HG03064 (cell line): ENCODE data around the gene CFAP46.

Experiments
- ATAC-seq: cut with Tn5 transposase; IDR thresholded peaks from one replicate; pipeline ENCODE4 v1.9.1; 2021; ENCODE audit warnings: low read depth; ENCODE audit not compliant: unreplicated experiment

CFAP46 gene

DNA sequence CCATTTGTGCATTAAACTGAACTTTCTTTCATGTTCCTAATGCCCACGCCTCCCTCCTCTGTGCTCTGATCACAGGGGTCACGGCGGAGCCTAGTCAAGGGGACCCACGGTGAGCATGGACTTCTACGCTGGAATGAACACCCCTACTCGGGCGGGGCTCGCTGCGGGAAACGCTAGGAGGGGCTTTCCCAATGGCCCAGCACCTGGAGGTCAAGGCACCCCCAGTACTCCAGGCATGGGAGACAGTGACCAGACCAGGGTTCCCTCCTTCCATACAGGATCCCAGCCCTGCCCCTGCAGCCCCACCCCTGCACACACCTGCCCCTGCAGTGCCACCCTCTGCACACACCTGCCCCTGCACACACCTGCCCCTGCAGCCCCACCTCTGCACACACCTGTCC, 129.4 kb downstream of the CFAP46 start:
- ATAC-seq: no peak

DNA sequence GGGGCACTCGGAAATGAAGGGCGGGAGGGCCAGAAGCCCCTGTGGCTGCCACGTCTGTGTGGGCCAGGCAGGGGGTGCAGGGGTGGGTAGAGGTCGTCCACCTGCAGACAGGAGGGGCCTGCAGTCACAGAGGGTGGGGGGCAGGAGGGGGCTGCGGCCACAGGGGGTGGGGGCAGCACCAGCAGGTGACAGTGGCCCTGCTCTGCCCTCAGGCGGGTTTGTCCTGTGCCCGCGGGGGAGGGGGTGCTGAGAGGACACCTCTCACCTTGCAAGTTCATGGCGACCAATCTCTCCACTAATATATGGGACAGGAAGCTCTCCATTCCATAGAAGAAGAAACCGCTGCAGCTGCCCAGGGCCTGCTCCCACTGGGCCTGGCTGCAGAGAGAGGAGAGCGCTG, 129.8 kb downstream of the CFAP46 start:
- no peak for ATAC-seq

- ATAC-seq: no peak
Measured at GRCh38 chr10:132811891-132812481, 130.4 kb downstream of the CFAP46 start.

DNA sequence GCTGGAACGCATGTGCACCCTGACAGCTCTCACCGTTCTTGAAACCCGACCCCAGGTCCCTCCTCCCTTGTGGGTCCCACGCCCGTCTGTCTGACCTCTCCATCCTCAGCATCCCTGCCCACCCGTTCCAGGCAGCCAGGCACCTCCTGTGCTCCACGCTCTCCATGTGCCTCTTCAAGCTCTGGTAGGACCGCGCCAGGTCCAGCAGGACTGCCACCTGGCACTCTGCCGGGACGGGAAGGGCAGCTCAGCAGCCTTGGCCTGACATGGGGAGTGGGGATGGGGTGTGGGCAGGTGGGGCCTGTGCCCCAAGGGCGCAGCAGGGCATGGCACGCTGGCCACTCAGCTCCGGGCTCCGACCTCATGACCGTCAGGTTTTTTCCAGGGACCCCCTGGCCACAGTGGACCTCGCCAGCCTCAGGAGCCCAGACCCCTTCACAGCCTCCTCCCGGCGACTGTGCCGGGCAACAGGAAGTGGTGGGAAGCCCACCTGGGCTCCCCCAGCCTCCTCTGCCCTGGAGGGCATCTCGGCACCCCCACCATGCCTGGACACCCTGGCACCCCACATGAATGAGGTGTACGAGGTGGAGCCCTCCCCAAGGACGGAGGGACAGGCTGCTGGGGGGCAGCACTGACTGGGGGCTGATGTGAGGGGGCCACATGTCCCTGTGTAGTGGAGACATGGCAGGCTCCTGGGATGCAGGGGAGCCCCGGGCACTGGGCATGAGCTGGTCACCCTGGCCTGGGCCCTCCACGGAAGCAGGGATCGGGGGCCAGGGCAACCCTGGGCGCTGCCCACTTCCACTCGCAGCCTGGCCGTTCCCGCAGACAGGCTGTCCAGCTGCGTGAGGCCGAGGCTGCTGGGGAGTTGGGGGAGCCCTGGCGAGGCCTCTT, 131.3 kb downstream of the CFAP46 start:
- ATAC-seq: no peak

- no peak for ATAC-seq
Measured at GRCh38 chr10:132810141-132810806, 132.1 kb downstream of the CFAP46 start.

GRCh38 chr10:132809232-132810140, 132.9 kb downstream of the CFAP46 start:
- no peak for ATAC-seq

DNA sequence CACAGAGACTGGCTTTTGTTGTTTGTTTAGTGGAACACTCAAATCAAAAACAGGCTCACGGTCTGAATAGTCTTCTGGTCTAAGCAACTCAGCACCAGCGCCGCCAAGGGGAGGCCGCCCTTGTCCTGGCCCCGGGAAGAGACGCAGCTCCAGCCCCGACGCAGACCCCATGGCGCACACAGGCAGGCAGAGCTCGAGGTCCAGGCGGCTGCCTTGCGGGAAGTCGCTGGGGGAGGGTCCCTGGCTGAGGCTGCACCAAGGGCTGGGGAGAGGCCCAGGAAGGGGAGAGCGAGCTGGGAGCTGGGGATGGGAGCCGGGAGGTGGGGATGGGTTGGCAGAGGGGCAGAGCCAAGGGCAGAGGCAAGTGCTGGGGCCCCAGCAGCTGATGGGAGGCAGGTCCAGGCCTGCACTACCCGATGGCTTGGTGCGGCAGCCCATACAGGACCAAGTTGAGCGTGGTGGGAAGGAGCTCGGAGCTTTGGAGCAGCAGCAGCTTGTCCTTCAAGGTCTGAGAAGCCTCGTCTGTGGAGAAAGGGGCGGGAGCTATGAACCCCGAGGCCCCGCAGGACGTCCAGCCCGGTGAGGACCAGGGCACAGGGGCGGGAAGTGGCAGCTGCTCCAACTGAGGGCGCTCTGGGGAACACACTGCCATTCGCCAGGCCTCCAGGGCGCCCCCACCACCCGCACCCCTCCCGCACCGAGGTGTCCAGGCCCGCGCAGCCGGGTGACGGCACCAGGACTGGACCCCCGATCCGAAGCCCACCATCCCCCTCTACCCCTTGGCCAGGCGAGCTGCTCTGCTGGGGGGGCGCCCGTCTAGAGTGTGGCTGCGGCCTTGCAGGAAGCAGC, 133.8 kb downstream of the CFAP46 start:
- no peak for ATAC-seq

GRCh38 chr10:132807621-132808049, 134.7 kb downstream of the CFAP46 start:
- no peak for ATAC-seq

GRCh38 chr10:132806561-132807003, 135.8 kb downstream of the CFAP46 start:
- no peak for ATAC-seq

DNA sequence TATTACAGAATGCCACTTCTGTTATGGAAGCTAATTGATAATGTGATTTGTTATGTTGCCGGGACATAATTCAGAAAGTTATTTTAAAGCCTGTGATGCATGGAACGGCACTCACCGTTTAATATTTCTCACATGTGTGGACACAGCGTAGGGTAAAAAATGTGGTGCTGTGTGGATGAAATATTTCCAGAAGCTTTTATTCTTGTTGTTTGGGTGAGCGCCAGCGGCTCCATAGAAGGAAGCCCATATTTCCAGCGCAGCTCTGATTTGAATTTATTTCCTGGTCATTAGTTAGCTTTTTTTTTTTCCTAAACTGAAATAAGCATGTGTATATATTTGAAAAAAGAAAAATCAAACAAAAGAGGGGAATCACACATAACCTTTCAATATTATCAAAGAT, 136.3 kb downstream of the CFAP46 start:
- no peak for ATAC-seq

DNA sequence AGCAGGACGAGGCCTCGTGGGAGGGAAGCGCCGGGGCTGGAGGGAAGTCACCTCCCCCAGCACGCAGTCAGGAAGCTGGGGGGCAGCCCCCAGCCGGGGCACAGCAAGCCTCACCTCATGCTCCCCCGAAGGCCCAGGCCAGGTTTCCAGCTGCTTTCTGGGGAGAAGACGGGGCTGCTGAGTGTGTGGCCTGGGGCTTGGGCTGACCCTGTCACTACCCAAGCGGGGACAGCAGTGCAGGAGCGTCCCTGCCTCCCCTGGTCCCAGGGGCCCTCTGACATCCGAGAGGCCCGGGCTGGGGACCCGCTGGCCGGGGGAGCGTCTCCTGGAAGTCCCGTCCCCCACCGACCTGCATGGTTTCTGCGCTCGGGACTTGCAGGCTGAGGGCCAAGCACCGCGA, 136.8 kb downstream of the CFAP46 start:
- no peak for ATAC-seq

GRCh38 chr10:132804785-132805426, 137.5 kb downstream of the CFAP46 start:
- ATAC-seq: no peak

GRCh38 chr10:132804287-132804686, 138.1 kb downstream of the CFAP46 start:
- no peak for ATAC-seq

- no peak for ATAC-seq
Measured at GRCh38 chr10:132803416-132804210, 138.8 kb downstream of the CFAP46 start.

- ATAC-seq: no peak
Measured at GRCh38 chr10:132802694-132803320, 139.6 kb downstream of the CFAP46 start.

DNA sequence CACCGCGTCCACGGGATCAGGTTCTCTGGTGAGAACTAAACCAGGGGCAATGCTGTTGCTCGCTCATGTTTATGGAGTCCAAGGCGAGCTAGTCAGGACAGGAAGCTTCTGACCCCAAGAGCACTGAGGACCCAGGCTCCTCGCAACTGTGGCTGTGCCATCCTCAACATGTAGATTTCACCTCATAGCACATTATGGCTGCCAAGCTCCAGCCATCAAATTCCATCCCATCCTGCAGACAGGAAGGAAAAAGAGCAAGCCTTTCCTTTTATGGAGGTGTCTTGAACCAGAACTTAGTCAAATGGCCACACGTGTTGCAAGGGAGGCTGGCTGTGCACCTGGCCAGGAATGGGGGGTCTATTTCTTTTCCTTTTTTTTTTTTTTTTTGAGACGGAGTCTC, 140.3 kb downstream of the CFAP46 start:
- no peak for ATAC-seq

- ATAC-seq: no peak
Measured at GRCh38 chr10:132799865-132800264, 142.5 kb downstream of the CFAP46 start.

GRCh38 chr10:132798876-132799275, 143.5 kb downstream of the CFAP46 start:
- no peak for ATAC-seq
